HG02970 (cell line): Measurements from ENCODE around the gene SERPINA1.

ENCODE experiments used
- ATAC-seq: cut with Tn5 transposase; IDR thresholded peaks from one replicate; pipeline ENCODE4 v1.9.1; 2021; ENCODE audit warnings: mild to moderate bottlenecking, moderate library complexity, moderate number of reproducible peaks; ENCODE audit not compliant: unreplicated experiment, low FRiP score

SERPINA1 gene

GRCh38 chr14:94328196-94328595 is 60.2 kb downstream of the SERPINA1 start:
- no peak for ATAC-seq
